ENCODE data around the gene NCOA1. TPM values are rescaled to one million over a fixed set of nuclear protein-coding genes. Genes with fewer than 3 reads are reported as not detected.

NCOA1 gene
- total RNA-seq, 1 experiment from 2014 or later, result 4.1 TPM

DNA sequence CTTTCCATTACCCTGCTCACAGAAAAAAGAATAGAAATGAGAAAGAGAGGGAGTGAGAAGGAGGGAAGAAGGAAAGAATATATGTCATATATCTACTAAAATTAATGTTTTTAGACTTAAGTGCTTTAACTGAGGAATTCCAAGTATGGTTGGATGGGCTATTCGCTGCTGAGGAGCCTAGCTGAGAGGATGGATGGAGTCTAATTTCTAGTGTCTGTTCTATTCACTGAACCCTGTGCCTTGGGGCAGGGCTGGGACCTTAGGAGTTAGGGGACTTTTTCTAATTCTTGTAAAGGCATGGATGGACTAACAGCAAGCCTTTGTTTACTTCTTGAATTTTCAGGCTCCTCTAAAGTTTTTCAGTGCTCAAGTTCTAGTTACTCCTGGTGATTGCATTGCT, 192.4 kb downstream of the NCOA1 start:
- no peak overlapping the region for H3K9ac ChIP-seq (ENCODE audit: low read length)
- H3K4me3 ChIP-seq (ENCODE audit: low read length), result no peak overlapping the region
- H2AFZ ChIP-seq (ENCODE audit: low read length), result no peak overlapping the region
- no peak overlapping the region for H3K4me2 ChIP-seq (ENCODE audit: low read depth, low read length, poor library complexity, severe bottlenecking)
- H4K20me1 ChIP-seq (ENCODE audit: insufficient read depth, low read depth, low read length), result no peaks in the 10 kb centered on the region
- no peaks in the 10 kb centered on the region for H3K79me2 ChIP-seq (ENCODE audit: low read length)
- no peaks in the 10 kb centered on the region for H3K9me2 ChIP-seq (replicated peaks; ENCODE audit: insufficient read depth, low read length)
- no peak for DNase-seq
- H3K27me3 ChIP-seq (ENCODE audit: low read length), result no peaks in the 10 kb centered on the region
- no peaks in the 10 kb centered on the region for H3K9me3 ChIP-seq (ENCODE audit: low read length)
- no peaks in the 10 kb centered on the region for H3K36me3 ChIP-seq (ENCODE audit: insufficient read depth, low read length)
- no peaks in the 10 kb centered on the region for H3K4me1 ChIP-seq (ENCODE audit: low read length)
- no peak overlapping the region for H3K27ac ChIP-seq (ENCODE audit: low read length)

DNA sequence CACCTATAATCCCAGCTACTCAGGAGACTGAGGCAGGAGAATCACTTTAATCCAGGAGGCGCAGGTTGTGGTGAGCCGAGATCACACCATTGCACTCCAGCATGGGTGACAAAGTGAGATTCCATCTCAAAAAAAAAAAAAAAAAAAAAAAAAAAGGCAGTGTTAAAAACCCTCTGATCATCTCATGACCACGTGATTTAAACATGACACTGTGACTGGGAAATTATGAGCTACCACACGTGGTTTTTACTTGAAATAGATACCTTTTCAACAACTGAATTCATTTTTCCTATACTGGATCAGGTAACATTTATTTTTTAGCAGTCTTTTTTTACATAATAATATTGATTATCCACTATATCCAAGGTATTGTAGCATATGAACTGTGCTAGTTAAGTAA, 199.5 kb downstream of the NCOA1 start:
- Histone ChIP-seq H3K9ac (ENCODE audit: low read length) (no peak overlapping the region), H3K9me3 (ENCODE audit: low read length) (no peaks in the 10 kb centered on the region), H3K4me3 (ENCODE audit: low read length) (no peak overlapping the region), H3K4me2 (ENCODE audit: low read depth, low read length, poor library complexity, severe bottlenecking) (no peak overlapping the region), H4K20me1 (ENCODE audit: insufficient read depth, low read depth, low read length) (no peaks in the 10 kb centered on the region), H3K36me3 (ENCODE audit: insufficient read depth, low read length) (no peaks in the 10 kb centered on the region), H3K9me2 (replicated peaks; ENCODE audit: insufficient read depth, low read length) (no peaks in the 10 kb centered on the region), H3K79me2 (ENCODE audit: low read length) (no peaks in the 10 kb centered on the region), H2AFZ (ENCODE audit: low read length) (no peak overlapping the region), H3K27ac (ENCODE audit: low read length) (no peak overlapping the region), H3K4me1 (ENCODE audit: low read length) (no peaks in the 10 kb centered on the region), H3K27me3 (ENCODE audit: low read length) (no peaks in the 10 kb centered on the region)
- no peak for DNase-seq

DNA sequence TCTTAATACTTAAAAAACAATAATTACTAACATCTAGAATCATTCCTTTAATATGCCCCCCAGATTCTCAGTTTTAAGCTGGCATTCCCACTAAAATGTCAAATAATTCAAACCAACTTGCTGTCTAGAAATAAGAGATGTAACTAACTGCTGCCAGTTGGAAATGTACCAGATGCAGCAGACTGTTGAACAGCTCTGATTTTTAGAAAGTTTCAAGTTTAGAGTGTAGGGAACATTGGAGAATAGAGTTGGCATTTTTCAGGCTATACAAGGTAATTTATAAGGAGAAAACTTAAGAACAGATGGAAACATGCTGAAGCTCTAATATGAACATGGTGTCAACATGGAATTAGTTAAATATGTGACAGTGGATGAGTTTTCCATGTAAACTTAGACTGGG, 200.8 kb downstream of the NCOA1 start:
- no peak overlapping the region for H3K27ac ChIP-seq (ENCODE audit: low read length)
- no peaks in the 10 kb centered on the region for H3K4me1 ChIP-seq (ENCODE audit: low read length)
- no peaks in the 10 kb centered on the region for H3K27me3 ChIP-seq (ENCODE audit: low read length)
- no peak overlapping the region for H3K4me2 ChIP-seq (ENCODE audit: low read depth, low read length, poor library complexity, severe bottlenecking)
- H2AFZ ChIP-seq (ENCODE audit: low read length), result no peak overlapping the region
- no peaks in the 10 kb centered on the region for H3K36me3 ChIP-seq (ENCODE audit: insufficient read depth, low read length)
- H3K9ac ChIP-seq (ENCODE audit: low read length), result no peak overlapping the region
- no peaks in the 10 kb centered on the region for H4K20me1 ChIP-seq (ENCODE audit: insufficient read depth, low read depth, low read length)
- no peaks in the 10 kb centered on the region for H3K9me3 ChIP-seq (ENCODE audit: low read length)
- no peak overlapping the region for H3K4me3 ChIP-seq (ENCODE audit: low read length)
- H3K9me2 ChIP-seq (replicated peaks; ENCODE audit: insufficient read depth, low read length), result no peaks in the 10 kb centered on the region
- H3K79me2 ChIP-seq (ENCODE audit: low read length), result no peaks in the 10 kb centered on the region
- no peak for DNase-seq

DNA sequence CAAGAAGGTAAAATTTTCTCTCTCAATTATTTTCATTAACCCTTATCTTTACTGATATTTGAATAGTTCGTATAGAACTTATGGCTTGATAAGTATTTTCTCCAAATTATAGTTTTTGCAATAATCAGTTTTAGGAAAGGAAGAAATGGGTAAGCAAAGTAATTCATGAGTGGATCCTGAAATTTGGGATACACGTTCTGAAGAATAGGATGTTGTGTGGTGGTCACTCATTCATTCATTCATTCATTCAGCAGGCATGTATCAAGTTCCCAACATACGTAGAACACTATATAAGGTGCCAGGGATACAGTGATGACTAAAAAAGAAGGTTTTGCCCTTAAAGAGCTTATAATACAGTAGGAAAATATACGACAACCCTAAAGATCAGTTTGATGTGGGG, 206.7 kb downstream of the NCOA1 start:
- Histone ChIP-seq H3K9me2 (replicated peaks; ENCODE audit: insufficient read depth, low read length) (no peaks in the 10 kb centered on the region), H3K4me2 (ENCODE audit: low read depth, low read length, poor library complexity, severe bottlenecking) (no peak overlapping the region), H3K9ac (ENCODE audit: low read length) (no peak overlapping the region), H3K4me3 (ENCODE audit: low read length) (no peak overlapping the region), H3K36me3 (ENCODE audit: insufficient read depth, low read length) (no peaks in the 10 kb centered on the region), H3K4me1 (ENCODE audit: low read length) (no peaks in the 10 kb centered on the region), H3K9me3 (ENCODE audit: low read length) (no peaks in the 10 kb centered on the region), H3K27me3 (ENCODE audit: low read length) (no peaks in the 10 kb centered on the region), H3K79me2 (ENCODE audit: low read length) (no peaks in the 10 kb centered on the region), H2AFZ (ENCODE audit: low read length) (no peak overlapping the region), H3K27ac (ENCODE audit: low read length) (no peak overlapping the region), H4K20me1 (ENCODE audit: insufficient read depth, low read depth, low read length) (no peaks in the 10 kb centered on the region)
- DNase-seq, result no peak

DNA sequence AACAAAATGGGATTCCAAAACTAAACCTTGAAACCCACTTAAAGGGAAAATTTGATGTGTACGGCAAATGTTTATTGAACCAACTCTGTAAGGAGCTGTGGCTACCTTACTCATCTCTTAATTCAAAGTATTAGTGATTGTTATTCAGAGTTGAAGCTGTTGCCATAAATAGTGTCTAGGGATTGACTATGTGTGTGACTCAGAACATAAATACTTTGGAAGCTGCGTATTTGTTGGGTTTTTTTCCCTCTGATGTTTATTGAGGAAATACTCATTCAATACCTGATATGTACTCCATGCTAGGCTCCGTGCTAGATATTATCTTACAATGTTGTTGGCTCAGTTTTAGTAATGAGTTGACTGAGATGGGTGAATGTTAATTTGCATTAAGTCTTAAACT, 211.7 kb downstream of the NCOA1 start:
- no peak overlapping the region for H3K4me2 ChIP-seq (ENCODE audit: low read depth, low read length, poor library complexity, severe bottlenecking)

DNA sequence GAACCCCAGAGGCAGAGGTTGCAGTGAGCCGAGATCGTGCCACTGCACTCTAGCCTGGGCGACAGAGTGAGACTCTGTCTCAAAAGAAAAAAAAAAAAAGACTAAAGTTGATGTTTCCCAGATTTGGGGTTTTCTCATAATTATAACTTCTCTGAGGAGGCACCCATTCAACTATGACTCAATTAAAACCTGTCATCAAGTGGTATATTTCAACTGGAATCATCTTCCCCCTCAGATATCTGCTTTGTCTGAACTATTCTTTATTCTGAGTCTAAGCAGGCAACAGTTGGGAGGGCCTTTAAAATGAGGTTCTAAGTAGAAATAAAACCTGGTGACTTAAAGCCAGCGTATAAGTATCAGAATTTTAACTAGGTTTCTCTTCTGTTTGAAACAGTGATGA, 213.6 kb downstream of the NCOA1 start:
- H3K4me2 ChIP-seq (ENCODE audit: low read depth, low read length, poor library complexity, severe bottlenecking), result no peak overlapping the region
- H2AFZ ChIP-seq (ENCODE audit: low read length), result no peak overlapping the region
- no peak overlapping the region for H3K9ac ChIP-seq (ENCODE audit: low read length)
- no peak overlapping the region for H3K27ac ChIP-seq (ENCODE audit: low read length)
- H3K9me2 ChIP-seq (replicated peaks; ENCODE audit: insufficient read depth, low read length), result no peaks in the 10 kb centered on the region
- no peaks in the 10 kb centered on the region for H3K9me3 ChIP-seq (ENCODE audit: low read length)
- H3K27me3 ChIP-seq (ENCODE audit: low read length), result no peaks in the 10 kb centered on the region
- no peak overlapping the region for H3K4me3 ChIP-seq (ENCODE audit: low read length)
- H4K20me1 ChIP-seq (ENCODE audit: insufficient read depth, low read depth, low read length), result no peaks in the 10 kb centered on the region
- no peaks in the 10 kb centered on the region for H3K36me3 ChIP-seq (ENCODE audit: insufficient read depth, low read length)
- no peak for DNase-seq
- no peaks in the 10 kb centered on the region for H3K79me2 ChIP-seq (ENCODE audit: low read length)
- no peaks in the 10 kb centered on the region for H3K4me1 ChIP-seq (ENCODE audit: low read length)

More for the DNA sequence above, 211.7 kb downstream of the NCOA1 start:
- no peaks in the 10 kb centered on the region for H3K9me3 ChIP-seq (ENCODE audit: low read length)
- no peak for DNase-seq
- no peaks in the 10 kb centered on the region for H3K4me1 ChIP-seq (ENCODE audit: low read length)
- no peaks in the 10 kb centered on the region for H3K27me3 ChIP-seq (ENCODE audit: low read length)
- H2AFZ ChIP-seq (ENCODE audit: low read length), result no peak overlapping the region
- no peak overlapping the region for H3K4me3 ChIP-seq (ENCODE audit: low read length)
- H3K36me3 ChIP-seq (ENCODE audit: insufficient read depth, low read length), result no peaks in the 10 kb centered on the region
- no peaks in the 10 kb centered on the region for H4K20me1 ChIP-seq (ENCODE audit: insufficient read depth, low read depth, low read length)
- H3K27ac ChIP-seq (ENCODE audit: low read length), result no peak overlapping the region
- no peaks in the 10 kb centered on the region for H3K79me2 ChIP-seq (ENCODE audit: low read length)
- no peak overlapping the region for H3K9ac ChIP-seq (ENCODE audit: low read length)
- H3K9me2 ChIP-seq (replicated peaks; ENCODE audit: insufficient read depth, low read length), result no peaks in the 10 kb centered on the region

DNA sequence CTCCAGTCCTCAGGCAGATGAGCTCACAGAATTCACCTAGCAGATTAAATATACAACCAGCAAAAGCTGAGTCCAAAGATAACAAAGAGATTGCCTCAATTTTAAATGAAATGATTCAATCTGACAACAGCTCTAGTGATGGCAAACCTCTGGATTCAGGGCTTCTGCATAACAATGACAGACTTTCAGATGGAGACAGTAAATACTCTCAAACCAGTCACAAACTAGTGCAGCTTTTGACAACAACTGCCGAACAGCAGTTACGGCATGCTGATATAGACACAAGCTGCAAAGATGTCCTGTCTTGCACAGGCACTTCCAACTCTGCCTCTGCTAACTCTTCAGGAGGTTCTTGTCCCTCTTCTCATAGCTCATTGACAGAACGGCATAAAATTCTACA, 216.1 kb downstream of the NCOA1 start:
- H2AFZ ChIP-seq (ENCODE audit: low read length), result no peak overlapping the region
- H3K79me2 ChIP-seq (ENCODE audit: low read length), result no peaks in the 10 kb centered on the region
- no peaks in the 10 kb centered on the region for H3K9me2 ChIP-seq (replicated peaks; ENCODE audit: insufficient read depth, low read length)
- H3K4me3 ChIP-seq (ENCODE audit: low read length), result no peak overlapping the region
- no peaks in the 10 kb centered on the region for H3K4me1 ChIP-seq (ENCODE audit: low read length)
- H3K27me3 ChIP-seq (ENCODE audit: low read length), result no peaks in the 10 kb centered on the region
- no peaks in the 10 kb centered on the region for H3K9me3 ChIP-seq (ENCODE audit: low read length)
- H3K9ac ChIP-seq (ENCODE audit: low read length), result no peak overlapping the region
- no peak overlapping the region for H3K4me2 ChIP-seq (ENCODE audit: low read depth, low read length, poor library complexity, severe bottlenecking)
- H3K36me3 ChIP-seq (ENCODE audit: insufficient read depth, low read length), result no peaks in the 10 kb centered on the region
- H4K20me1 ChIP-seq (ENCODE audit: insufficient read depth, low read depth, low read length), result no peaks in the 10 kb centered on the region
- no peak overlapping the region for H3K27ac ChIP-seq (ENCODE audit: low read length)
- DNase-seq, result no peak

DNA sequence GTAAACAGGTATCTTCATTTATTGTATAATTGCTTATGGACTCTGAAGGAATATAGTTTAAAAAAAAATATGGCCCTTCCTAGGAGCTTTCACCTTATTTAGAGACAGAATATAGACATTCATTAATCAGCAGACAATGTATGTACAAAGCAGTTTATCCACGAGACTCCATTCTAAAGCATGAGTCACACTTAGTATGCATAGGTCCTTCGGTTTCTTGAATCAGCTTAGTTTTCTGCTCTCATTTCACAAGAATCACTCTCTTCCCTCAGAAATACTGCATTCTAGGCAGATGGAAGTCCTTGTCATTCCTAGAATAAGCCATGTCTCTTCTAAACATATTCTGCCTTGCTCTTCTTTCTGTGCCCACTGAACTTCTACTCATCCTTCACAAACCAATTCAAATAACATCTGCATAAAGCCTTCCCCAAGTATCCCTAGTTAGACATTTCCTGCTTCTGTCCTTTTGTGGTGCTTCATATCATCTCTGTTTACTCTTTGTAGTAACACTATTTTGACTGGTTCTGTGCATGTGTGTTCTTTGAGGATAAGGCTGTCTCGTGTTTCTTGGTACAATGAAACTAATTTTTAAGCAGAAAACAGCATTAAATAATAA, 217.6 kb downstream of the NCOA1 start:
- no peaks in the 10 kb centered on the region for H3K4me1 ChIP-seq (ENCODE audit: low read length)
- no peaks in the 10 kb centered on the region for H3K36me3 ChIP-seq (ENCODE audit: insufficient read depth, low read length)
- H4K20me1 ChIP-seq (ENCODE audit: insufficient read depth, low read depth, low read length), result no peaks in the 10 kb centered on the region
- no peaks in the 10 kb centered on the region for H3K9me3 ChIP-seq (ENCODE audit: low read length)
- no peaks in the 10 kb centered on the region for H3K79me2 ChIP-seq (ENCODE audit: low read length)
- H3K27me3 ChIP-seq (ENCODE audit: low read length), result no peaks in the 10 kb centered on the region
- DNase-seq, result no peak
- no peak overlapping the region for H3K4me2 ChIP-seq (ENCODE audit: low read depth, low read length, poor library complexity, severe bottlenecking)
- no peak overlapping the region for H3K4me3 ChIP-seq (ENCODE audit: low read length)
- no peak overlapping the region for H3K27ac ChIP-seq (ENCODE audit: low read length)
- no peaks in the 10 kb centered on the region for H3K9me2 ChIP-seq (replicated peaks; ENCODE audit: insufficient read depth, low read length)
- no peak overlapping the region for H3K9ac ChIP-seq (ENCODE audit: low read length)
- no peak overlapping the region for H2AFZ ChIP-seq (ENCODE audit: low read length)

DNA sequence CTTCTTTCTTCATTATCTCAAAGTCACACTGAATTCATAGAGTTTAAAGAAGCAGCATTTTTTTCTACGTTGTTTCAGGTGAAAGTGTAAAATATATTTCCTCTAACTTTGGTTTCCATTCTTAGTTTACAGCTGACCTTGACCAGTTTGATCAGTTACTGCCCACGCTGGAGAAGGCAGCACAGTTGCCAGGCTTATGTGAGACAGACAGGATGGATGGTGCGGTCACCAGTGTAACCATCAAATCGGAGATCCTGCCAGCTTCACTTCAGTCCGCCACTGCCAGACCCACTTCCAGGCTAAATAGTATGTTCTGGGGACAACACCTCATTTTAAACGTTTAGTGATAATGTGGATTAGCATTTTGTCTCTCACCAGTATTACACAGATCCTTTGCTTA, 219.8 kb downstream of the NCOA1 start:
- Histone ChIP-seq H3K4me2 (ENCODE audit: low read depth, low read length, poor library complexity, severe bottlenecking) (no peak overlapping the region), H3K9ac (ENCODE audit: low read length) (no peak overlapping the region), H3K9me3 (ENCODE audit: low read length) (no peaks in the 10 kb centered on the region), H3K36me3 (ENCODE audit: insufficient read depth, low read length) (no peaks in the 10 kb centered on the region), H3K9me2 (replicated peaks; ENCODE audit: insufficient read depth, low read length) (no peaks in the 10 kb centered on the region), H3K79me2 (ENCODE audit: low read length) (no peaks in the 10 kb centered on the region), H3K4me3 (ENCODE audit: low read length) (no peak overlapping the region), H3K4me1 (ENCODE audit: low read length) (no peaks in the 10 kb centered on the region), H4K20me1 (ENCODE audit: insufficient read depth, low read depth, low read length) (no peaks in the 10 kb centered on the region), H2AFZ (ENCODE audit: low read length) (no peak overlapping the region), H3K27me3 (ENCODE audit: low read length) (no peaks in the 10 kb centered on the region), H3K27ac (ENCODE audit: low read length) (no peak overlapping the region)
- no peak for DNase-seq

All from Karpas-422 (cell line).